ENCODE data around the gene MPP3.

GRCh38 chr17:43826206-43826605, 6.7 kb downstream of the MPP3 start:
- TF ChIP-seq CTCF (IDR thresholded peaks at IDR 0.05; ENCODE audit: low read depth, low read length), result no peak
- no peak for TF ChIP-seq EZH2phosphoT487 (IDR thresholded peaks at IDR 0.05; ENCODE audit: low read depth)
